ENCODE data around the gene COL5A1. TPM values are rescaled to one million over a fixed set of nuclear protein-coding genes. Genes with fewer than 3 reads are reported as not detected.

Gene COL5A1
- total RNA-seq, 1 donor from 2014 or later = 6.1 TPM

DNA sequence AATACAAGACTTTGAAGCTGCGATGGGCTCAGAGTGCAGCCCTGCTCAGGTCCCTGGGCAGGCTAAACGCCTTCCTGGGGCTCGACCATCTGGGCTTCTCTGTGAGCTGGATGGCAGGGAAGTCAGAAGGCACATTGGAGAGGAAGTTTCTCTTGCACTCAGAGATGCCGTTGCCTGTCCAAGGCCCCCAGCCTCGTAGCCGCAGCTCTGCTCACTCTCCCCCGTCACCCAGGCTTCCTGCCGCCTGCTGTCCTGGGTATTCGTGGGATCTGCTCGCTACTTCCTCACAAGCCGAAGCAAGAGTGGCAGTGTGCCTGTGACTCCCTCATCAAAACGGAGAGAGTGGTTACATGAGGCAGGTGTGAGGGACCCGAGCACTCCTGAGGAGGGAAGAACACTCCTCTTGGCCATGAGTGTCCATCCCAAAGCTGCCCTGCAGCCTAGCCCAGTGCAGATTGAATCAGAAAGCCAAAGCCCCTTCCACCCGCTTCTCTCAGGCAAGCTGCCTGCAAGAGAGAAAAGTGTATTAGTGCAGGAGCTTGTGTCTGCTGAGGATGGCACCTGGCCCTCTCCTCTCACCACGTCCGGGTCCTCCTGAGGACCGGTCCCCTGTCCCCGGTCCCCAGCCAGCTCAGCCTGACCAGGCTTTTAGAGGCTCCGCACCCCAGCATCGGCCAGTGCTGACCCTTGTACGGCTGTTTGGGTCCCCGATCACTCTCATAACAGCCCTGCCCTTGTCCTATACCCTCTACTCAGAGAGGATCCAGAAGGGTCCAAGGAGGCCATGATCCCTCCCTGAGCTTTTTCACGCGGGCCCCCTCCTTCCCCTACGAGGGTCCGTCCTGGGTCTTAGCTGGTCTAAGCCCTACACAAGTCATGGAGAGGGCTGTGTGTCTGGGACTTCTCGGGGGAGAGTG, 246.3 kb downstream of the COL5A1 start:
- no peak overlapping the region for H3K4me3 ChIP-seq
- H3K79me2 ChIP-seq (ENCODE audit: low read depth) = no peaks in the 10 kb centered on the region
- no peak overlapping the region for H3K27ac Mint-ChIP-seq
- H3K9me3 ChIP-seq (ENCODE audit: low read depth) = no peaks in the 10 kb centered on the region
- H3K9me3 Mint-ChIP-seq = peaks cover 2% of the 10 kb centered on the region
- H3K9ac ChIP-seq = no peak overlapping the region
- no peak overlapping the region for H3K4me3 Mint-ChIP-seq
- DNase-seq (ENCODE audit: low spot score) = no peak
- no peaks in the 10 kb centered on the region for H3F3A ChIP-seq (ENCODE audit: low read depth)
- H3K36me3 Mint-ChIP-seq = no peaks in the 10 kb centered on the region
- peaks cover 8% of the 10 kb centered on the region for H3K27me3 Mint-ChIP-seq (ENCODE audit: insufficient read depth, low read depth)
- TF ChIP-seq EZH2phosphoT487 (IDR thresholded peaks at IDR 0.05) (no peak), EZH2 (IDR thresholded peaks at IDR 0.05) (no peak)
- TF ChIP-seq, protein P1, sequence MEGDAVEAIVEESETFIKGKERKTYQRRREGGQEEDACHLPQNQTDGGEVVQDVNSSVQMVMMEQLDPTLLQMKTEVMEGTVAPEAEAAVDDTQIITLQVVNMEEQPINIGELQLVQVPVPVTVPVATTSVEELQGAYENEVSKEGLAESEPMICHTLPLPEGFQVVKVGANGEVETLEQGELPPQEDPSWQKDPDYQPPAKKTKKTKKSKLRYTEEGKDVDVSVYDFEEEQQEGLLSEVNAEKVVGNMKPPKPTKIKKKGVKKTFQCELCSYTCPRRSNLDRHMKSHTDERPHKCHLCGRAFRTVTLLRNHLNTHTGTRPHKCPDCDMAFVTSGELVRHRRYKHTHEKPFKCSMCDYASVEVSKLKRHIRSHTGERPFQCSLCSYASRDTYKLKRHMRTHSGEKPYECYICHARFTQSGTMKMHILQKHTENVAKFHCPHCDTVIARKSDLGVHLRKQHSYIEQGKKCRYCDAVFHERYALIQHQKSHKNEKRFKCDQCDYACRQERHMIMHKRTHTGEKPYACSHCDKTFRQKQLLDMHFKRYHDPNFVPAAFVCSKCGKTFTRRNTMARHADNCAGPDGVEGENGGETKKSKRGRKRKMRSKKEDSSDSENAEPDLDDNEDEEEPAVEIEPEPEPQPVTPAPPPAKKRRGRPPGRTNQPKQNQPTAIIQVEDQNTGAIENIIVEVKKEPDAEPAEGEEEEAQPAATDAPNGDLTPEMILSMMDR (IDR thresholded peaks at IDR 0.05) = no peak
- peaks cover 4% of the 10 kb centered on the region for H3K4me1 Mint-ChIP-seq
- no peaks in the 10 kb centered on the region for H3K27me3 ChIP-seq
- no peak overlapping the region for H2AFZ ChIP-seq (replicated peaks)
- H3K36me3 ChIP-seq = no peaks in the 10 kb centered on the region
- no peaks in the 10 kb centered on the region for H3K4me1 ChIP-seq
- no peak overlapping the region for H3K4me2 ChIP-seq
- H4K20me1 ChIP-seq (ENCODE audit: low read depth) = no peaks in the 10 kb centered on the region
- H3K27ac ChIP-seq = no peak overlapping the region

DNA sequence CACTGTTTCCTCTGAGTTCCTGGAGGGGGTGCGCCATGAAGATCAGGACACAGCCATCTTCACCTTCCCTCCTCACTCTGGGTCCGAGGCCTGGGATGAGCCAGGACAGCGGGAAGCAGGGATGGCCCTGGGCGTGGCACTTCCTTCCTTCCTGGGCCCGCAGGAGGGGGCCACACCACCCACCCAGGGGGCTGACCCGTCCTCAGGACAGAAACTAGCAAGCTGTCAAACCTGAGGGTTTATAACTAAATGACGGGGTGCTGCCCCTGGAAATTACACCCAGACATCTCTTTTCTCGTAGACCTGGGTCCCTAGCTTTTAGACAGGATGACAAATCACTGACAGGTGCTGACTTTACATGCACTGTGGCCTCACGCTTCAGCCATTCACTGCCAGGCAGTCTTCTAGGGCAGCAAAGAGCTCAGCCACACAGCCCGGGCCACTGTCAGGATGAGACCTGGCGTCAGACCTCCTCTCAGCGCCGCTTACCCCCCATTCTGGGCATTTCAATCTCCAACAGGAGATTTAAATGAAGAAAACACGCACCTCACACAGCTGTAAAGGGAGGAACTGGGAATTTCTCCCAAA, 247.1 kb downstream of the COL5A1 start:
- H3K4me1 Mint-ChIP-seq = peaks cover 4% of the 10 kb centered on the region
- H3K4me2 ChIP-seq = no peak overlapping the region

DNA sequence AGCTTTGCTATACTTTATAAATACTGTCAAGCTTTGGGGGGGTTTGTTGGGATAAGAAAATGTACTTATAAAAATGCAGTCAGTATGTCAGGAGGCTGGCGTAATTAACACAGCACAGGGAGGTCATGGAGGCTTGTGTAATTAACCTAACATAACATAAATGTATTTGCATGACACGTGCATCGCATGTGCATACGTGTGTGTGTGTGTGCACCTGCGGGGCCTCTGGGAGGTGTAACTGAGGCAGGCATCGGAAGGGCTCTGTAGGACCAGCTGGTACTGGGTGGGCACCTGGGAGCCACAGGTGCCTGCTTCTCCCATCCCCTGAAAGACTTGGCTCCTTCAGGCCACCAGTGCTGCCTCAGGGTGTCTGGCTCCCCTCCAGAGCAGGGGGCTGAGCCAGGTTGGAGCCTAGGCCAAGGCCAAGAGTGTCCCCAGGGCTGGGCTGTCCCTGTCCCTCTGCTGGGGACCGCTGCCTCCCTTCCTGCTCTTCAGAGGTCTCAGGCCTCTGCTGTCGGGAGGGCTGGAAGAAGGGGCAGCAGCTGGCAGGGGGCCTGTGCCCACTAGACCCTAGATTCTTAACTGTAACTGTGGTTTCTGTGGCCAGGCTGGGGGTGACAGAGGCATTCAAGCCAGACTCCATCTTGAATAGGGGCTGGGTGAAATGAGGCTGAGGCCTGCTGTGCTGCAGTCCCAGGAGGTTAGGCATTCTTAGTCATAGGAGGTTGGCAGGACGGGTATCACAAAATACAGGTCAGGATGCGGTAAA, 248.0 kb downstream of the COL5A1 start:
- H3F3A ChIP-seq (ENCODE audit: low read depth) = no peaks in the 10 kb centered on the region
- H3K4me3 ChIP-seq = no peak overlapping the region
- Mint-ChIP-seq H3K36me3 (no peaks in the 10 kb centered on the region), H3K27ac (no peak overlapping the region), H3K27me3 (ENCODE audit: insufficient read depth, low read depth) (peaks cover 6% of the 10 kb centered on the region), H3K9me3 (peaks cover 5% of the 10 kb centered on the region), H3K4me3 (no peak overlapping the region), H3K4me1 (peaks cover 4% of the 10 kb centered on the region)
- H3K27me3 ChIP-seq = no peaks in the 10 kb centered on the region
- no peak overlapping the region for H3K27ac ChIP-seq
- H3K9me3 ChIP-seq (ENCODE audit: low read depth) = no peaks in the 10 kb centered on the region
- H4K20me1 ChIP-seq (ENCODE audit: low read depth) = no peaks in the 10 kb centered on the region
- no peaks in the 10 kb centered on the region for H3K79me2 ChIP-seq (ENCODE audit: low read depth)
- H3K9ac ChIP-seq = no peak overlapping the region
- H3K36me3 ChIP-seq = no peaks in the 10 kb centered on the region
- DNase-seq (ENCODE audit: low spot score) = no peak
- H2AFZ ChIP-seq (replicated peaks) = no peak overlapping the region
- H3K4me2 ChIP-seq = no peak overlapping the region
- TF ChIP-seq, protein P1 (IDR thresholded peaks at IDR 0.05) = no peak
- no peak for TF ChIP-seq EZH2phosphoT487 (IDR thresholded peaks at IDR 0.05)
- TF ChIP-seq EZH2 (IDR thresholded peaks at IDR 0.05) = no peak
- no peaks in the 10 kb centered on the region for H3K4me1 ChIP-seq

More for the DNA sequence above, 247.1 kb downstream of the COL5A1 start:
- Histone ChIP-seq H2AFZ (replicated peaks) (no peak overlapping the region), H3K27ac (no peak overlapping the region), H3K36me3 (no peaks in the 10 kb centered on the region), H3K4me1 (no peaks in the 10 kb centered on the region), H3K9ac (no peak overlapping the region), H3F3A (ENCODE audit: low read depth) (no peaks in the 10 kb centered on the region), H3K4me3 (no peak overlapping the region), H3K9me3 (ENCODE audit: low read depth) (no peaks in the 10 kb centered on the region), H4K20me1 (ENCODE audit: low read depth) (no peaks in the 10 kb centered on the region), H3K27me3 (no peaks in the 10 kb centered on the region), H3K79me2 (ENCODE audit: low read depth) (no peaks in the 10 kb centered on the region)
- Mint-ChIP-seq H3K9me3 (peaks cover 2% of the 10 kb centered on the region), H3K27ac (no peak overlapping the region), H3K27me3 (ENCODE audit: insufficient read depth, low read depth) (peaks cover 8% of the 10 kb centered on the region), H3K36me3 (no peaks in the 10 kb centered on the region), H3K4me3 (no peak overlapping the region)
- TF ChIP-seq, protein P1 (IDR thresholded peaks at IDR 0.05) = no peak
- no peak for DNase-seq (ENCODE audit: low spot score)
